Hair follicle dermal papilla cell (primary cell): Measurements from ENCODE around the gene FAM50A. TPM values are rescaled to one million over a fixed set of nuclear protein-coding genes. Genes with fewer than 3 reads are reported as not detected.

Experiments used
- small RNA-seq: library from RNA; depleted of rRNA; stranded (forward); fragments of <200 nt; gene quantifications from one replicate; pipeline ENCODE3, GENCODE V24; 2012
- total RNA-seq: library from RNA; depleted of rRNA; stranded (reverse); fragments of >200 nt; gene quantifications from 2 replicates; pipeline ENCODE4 v1.2.3, GENCODE V29; 2012

FAM50A gene
- total RNA-seq: 37.2 and 47.6 TPM in 2 replicates

DNA sequence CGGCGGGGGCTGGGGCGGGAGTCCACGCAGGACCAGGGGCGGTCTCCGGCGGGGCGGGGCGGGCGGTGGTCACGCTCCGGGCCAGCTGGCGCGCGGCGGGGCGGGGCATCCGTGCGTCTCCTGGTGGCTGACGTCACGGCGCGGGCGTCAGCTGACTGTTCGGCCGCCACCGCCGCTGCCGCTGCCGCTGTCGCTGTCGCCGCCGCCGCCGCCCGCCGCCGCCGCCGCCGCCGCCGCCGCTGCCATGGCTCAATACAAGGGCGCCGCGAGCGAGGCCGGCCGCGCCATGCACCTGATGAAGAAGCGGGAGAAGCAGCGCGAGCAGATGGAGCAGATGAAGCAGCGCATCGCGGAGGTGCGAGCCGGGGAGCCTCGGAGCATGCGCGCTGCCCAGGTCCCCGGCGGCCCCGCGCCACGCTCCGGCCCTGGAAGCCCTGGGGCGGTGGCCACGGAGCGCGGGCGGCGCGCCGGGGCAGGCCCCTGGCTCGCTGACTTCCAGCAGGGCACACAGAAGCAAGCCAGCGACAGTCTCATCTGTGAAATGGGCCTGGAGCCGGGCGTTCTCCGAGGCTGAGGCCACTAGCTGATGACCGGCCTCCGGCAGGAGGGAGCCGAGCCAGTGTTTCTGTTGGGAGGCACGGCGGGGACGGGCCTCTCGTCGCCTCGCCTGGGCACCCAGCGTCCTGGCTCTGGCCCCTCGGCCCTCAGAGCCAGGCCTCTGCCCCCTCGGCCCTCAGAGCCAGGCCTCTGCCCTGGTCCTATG lies at the start of gene FAM50A:
TSS of gene FAM50A (plus strand) at position 150 of the 763 bp plus-strand sequence. CDS start at position 245, 95 bp downstream.

DNA sequence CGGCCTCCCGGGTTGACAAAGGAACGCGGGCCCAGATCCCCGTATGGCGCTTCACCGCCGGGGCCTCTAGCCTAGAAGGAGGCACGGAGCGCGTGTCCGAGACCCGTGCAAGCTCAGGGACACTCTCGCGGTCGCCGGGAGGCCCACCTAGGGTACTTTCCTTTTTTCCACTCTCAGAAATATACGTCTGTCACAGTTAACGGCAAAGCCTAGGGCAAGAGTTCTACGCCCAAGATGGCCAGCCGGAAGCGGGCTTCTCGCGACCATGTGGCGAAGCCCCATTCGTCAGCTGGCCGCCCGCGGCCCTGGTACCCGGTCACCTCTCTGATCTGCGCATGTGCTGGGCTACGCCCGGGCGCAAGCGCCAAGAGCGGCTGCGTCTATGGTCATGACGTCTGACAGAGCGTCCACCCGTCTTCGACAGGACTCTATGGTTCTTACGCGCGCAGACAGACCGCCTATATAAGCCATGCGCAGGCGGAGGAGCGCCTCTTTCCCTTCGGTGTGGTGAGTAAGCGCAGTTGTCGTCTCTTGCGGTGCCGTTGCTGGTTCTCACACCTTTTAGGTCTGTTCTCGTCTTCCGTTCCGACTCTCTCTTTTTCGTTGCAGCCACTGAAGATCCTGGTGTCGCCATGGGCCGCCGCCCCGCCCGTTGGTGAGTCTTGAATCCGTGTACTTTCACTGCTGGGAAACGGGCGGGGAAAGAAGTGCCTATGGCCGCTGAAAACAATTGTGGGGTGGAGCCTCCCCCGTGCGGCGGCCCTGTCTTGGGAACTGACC lies 45.9 kb upstream of the FAM50A start, which contains the start of gene RPL10:
TSS of gene RPL10 (plus strand) at position 490 of the 780 bp plus-strand sequence. CDS start at position 633, 143 bp downstream.

DNA sequence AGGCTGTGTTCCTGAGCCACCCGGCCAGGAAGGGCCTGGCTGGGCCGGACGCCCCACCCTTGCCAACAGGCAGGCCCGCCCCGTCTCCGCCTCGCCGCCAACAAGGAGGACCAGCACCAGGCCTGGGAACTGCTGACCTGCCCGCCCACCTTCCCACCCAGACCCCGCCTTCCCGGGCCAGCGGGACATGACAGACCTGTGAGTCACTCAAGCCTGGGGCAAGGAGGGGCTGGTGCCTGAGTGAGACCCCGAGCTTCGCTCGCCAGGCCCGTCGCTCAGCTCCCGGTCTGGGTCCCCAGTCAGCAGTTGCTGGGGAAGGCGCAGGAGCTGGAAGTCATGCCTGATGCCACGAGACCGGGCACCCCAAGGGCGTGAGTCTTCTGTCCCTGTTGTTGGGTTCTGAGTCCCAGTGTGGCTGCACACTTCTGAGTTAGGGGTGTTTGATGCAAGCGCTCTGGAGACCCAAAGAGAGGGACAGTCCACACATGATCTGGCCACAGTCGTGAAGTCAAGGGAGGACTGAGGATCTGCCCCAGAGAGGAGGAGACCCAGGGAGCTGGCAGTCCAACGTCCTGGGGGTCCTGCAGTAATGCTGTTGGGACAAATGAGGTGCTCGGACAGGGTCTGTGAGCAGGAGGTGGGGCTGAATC lies 34.6 kb upstream of the FAM50A start, which contains the start of gene DNASE1L1:
TSS of gene DNASE1L1 (minus strand) at position 33 of the 650 bp plus-strand sequence. CDS start 3,686 bp downstream, outside the sequence.

DNA sequence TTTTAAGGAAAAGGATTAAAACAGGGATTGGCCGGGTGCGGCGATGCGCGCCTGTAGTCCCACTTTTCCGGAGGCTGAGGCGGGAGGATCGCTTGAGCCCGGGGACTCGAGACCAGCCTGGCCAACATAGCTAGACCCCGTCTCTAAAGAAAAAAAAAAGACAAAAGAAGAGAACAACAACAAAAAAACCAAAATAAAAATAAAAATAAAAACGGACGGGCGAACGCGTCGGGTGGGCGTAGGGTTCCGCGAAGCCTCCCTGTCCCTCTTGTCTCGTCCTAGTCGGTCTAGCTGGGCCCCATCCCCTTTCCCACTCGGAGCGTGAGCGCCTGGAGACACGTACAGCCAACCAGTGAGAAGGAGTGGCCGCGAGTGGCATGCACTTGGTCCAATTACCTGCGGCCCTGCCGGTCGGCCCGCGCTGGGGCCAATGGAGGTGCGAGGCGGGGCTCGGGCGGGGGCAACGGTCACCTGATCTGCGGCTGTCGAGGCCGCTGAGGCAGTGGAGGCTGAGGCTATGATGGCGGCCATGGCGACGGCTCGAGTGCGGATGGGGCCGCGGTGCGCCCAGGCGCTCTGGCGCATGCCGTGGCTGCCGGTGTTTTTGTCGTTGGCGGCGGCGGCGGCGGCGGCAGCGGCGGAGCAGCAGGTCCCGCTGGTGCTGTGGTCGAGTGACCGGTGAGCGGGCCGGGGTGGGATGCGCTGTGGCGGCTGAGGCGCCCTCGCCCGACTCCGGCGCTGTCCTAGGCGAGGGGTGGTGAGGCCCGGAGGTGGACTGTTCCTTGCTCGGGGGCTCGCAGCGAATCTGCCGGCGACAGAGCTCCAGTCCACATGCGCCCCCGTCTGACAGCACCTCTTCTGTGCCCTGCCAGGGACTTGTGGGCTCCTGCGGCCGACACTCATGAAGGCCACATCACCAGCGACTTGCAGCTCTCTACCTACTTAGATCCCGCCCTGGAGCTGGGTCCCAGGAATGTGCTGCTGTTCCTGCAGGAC lies 15.5 kb upstream of the FAM50A start, which contains the start of gene ATP6AP1:
TSS of gene ATP6AP1 (plus strand) at position 502 of the 996 bp plus-strand sequence. CDS start at position 518, 16 bp downstream.

GRCh38 chrX:154436983-154437752 lies 6.8 kb upstream of the FAM50A start, which contains the start of gene GDI1:
Gene GDI1 (plus strand): TSS chrX:154437154. CDS start chrX:154437255, 101 bp downstream.

GRCh38 chrX:154458116-154458953 lies 14.4 kb downstream of the FAM50A start, which contains the start of gene PLXNA3:
Gene PLXNA3 (plus strand): TSS chrX:154458281. CDS start chrX:154460184, 1,903 bp downstream.

DNA sequence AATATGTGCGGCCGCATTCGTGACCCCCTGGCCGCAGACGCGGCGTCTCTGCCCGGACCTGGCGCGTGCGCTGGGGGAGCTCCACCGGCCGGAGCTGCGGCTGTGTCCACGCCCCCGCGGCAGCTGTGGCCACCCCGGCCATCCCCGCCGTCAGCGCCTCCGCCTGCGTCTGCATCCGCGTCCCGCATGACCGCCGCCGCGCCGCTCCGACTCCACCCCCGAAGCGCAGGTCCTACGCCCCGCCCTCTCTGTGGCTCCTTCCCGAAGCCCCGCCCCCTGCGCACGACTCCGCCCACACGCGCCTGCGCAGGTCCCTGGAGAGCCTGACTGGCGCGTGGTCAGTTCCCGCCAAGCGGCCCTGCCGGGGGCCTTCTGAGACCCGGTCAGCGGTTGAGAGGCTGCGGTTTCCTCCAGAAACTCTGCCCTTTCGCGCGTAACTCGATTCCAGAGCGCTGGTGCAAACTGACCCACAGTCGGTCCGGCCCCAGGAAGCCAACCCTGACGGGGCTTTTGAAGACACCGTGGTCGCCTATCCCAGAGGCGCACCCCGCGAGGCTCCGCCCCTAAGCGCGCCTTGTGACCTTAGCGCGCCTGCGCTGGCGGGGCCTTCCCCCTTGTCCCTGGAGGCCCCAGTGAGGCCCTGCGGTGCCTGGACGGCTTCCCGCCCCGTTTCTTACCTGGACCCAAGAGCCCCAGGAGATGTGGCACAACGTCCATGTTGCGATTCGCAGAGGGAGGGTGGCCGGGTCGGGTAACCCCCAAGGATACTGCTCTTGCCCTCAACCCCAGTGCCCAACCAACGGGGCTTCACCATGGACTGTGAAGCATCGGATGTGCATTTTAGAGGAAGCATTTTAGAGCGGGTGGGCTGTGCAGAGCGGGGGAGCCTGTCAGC lies 35.0 kb downstream of the FAM50A start, which contains the start of gene LAGE3:
TSS of gene LAGE3 (minus strand) at position 554 of the 895 bp plus-strand sequence. CDS start at position 188, 366 bp downstream.

GRCh38 chrX:154486396-154487207 lies 42.7 kb downstream of the FAM50A start, which contains the start of gene UBL4A:
Gene UBL4A (minus strand): TSS chrX:154486615. CDS start chrX:154486584, 31 bp downstream.

DNA sequence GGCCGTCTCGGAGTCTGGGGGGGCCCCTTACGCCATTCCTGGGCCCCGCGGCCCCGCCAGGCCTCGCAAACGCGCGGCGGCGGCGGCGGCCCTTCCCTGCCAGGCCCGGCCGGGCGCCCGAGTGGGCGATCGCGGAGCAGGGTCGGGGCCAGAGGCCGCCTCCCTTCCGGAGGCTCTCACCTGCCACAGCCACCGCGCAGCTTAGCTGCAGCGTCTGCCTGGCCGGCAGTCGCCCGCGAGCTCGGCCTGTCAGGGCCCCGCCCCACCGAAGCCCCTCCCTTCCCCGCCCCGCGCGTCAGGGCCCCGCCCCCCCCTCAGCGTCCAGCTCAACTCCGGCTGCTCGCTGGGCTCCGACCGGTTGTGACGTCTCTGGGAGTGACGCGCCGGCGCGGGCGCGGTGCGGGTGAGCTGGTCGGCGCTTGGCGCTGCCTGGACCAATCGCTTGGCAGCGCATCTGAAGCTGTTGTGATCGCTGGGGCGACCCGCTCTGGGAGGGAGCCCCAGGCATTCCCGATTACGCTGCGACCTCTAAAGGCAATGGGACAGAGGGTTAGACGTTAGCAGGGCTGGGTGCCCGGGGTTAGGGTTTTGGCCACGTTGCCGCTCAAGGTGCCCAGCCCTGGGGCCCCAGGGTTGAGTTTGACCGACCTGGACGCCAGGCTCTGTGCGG lies 46.6 kb downstream of the FAM50A start, which contains the start of gene SLC10A3:
TSS of gene SLC10A3 (minus strand) at position 216 of the 670 bp plus-strand sequence. CDS start 1,689 bp downstream, outside the sequence.

Small RNA genes within 50 kb of the gene (small RNA-seq; reads per million reads assigned to genes)
- gene MIR6858 (not detected), gene RN7SL697P (not detected), gene SNORA70 (not detected)

Other genes with a start within 250 kb of the FAM50A start
- gene OPN1MW2, start 224.4 kb upstream of the FAM50A start, total RNA-seq: not detected in 2 replicates
- not detected in 2 replicates for gene OPN1MW3, start 186.6 kb upstream of the FAM50A start, total RNA-seq
- gene TEX28, start 149.0 kb upstream of the FAM50A start, total RNA-seq: not detected in 2 replicates
- gene TKTL1, start 148.3 kb upstream of the FAM50A start, total RNA-seq: not detected in 2 replicates
- gene FLNA, start 69.5 kb upstream of the FAM50A start, total RNA-seq: 4,119 and 4,322 TPM in 2 replicates
- gene EMD, start 64.8 kb upstream of the FAM50A start, total RNA-seq: 29.2 and 39.7 TPM in 2 replicates
- 1,504 and 2,235 TPM in 2 replicates for gene RPL10, start 45.8 kb upstream of the FAM50A start, total RNA-seq
- gene DNASE1L1, start 34.9 kb upstream of the FAM50A start, total RNA-seq: 54.7 and 73.2 TPM in 2 replicates
- gene TAFAZZIN, start 32.6 kb upstream of the FAM50A start, total RNA-seq: 19.9 and 22.6 TPM in 2 replicates
- gene ATP6AP1, start 15.5 kb upstream of the FAM50A start, total RNA-seq: 52.0 and 53.1 TPM in 2 replicates
- 117 and 119 TPM in 2 replicates for gene GDI1, start 7.0 kb upstream of the FAM50A start, total RNA-seq
- gene PLXNA3, start 14.1 kb downstream of the FAM50A start, total RNA-seq: 23.8 and 35.0 TPM in 2 replicates
- gene LAGE3, start 35.1 kb downstream of the FAM50A start, total RNA-seq: 13.3 and 19.4 TPM in 2 replicates
- 39.1 and 43.0 TPM in 2 replicates for gene UBL4A, start 42.5 kb downstream of the FAM50A start, total RNA-seq
- 31.8 and 35.3 TPM in 2 replicates for gene SLC10A3, start 46.5 kb downstream of the FAM50A start, total RNA-seq
- 25.4 and 28.1 TPM in 2 replicates for gene FAM3A, start 72.1 kb downstream of the FAM50A start, total RNA-seq
- gene G6PD, start 102.7 kb downstream of the FAM50A start, total RNA-seq: 98.6 and 101 TPM in 2 replicates
- 12.7 and 15.2 TPM in 2 replicates for gene IKBKG, start 103.5 kb downstream of the FAM50A start, total RNA-seq
- gene CTAG1A, start 141.0 kb downstream of the FAM50A start, total RNA-seq: not detected in 2 replicates
- gene CTAG1B, start 175.1 kb downstream of the FAM50A start, total RNA-seq: not detected in 2 replicates
- 1.5 TPM in 1 of 2 replicates, not detected in the other for gene CTAG2, start 209.4 kb downstream of the FAM50A start, total RNA-seq